H1 (cell line): Measurements from ENCODE around the gene GNB1. TPM values are rescaled to one million over a fixed set of nuclear protein-coding genes. Genes with fewer than 3 reads are reported as not detected.

ENCODE experiments used
- CTCF ChIA-PET: fragments of 300-600 bp; sonication (Branson Sonifier 250); formaldehyde crosslinking; loops from one replicate; lab custom pipeline; 2021; ENCODE audit not compliant: partially characterized antibody; lab: Charles Lee
- POLR2A ChIA-PET: fragments of 300-600 bp; sonication (Branson Sonifier 250); formaldehyde crosslinking; loops from one replicate; lab custom pipeline; 2021; ENCODE audit warnings: inconsistent platforms; ENCODE audit not compliant: partially characterized antibody; lab: Charles Lee
- DNase-seq, 2 experiments: peaks; one replicate each; pipeline versions ENCODE4 v3.0.0 to v3.0.0-alpha.2; 2010 to 2022; ENCODE audit warnings: low spot score in 2 of 2, low read depth in 1 of 2, mixed read lengths in 1 of 2
- FAIRE-seq: peaks from 2 replicates; lab custom pipeline; 2011; peaks lifted over from hg19 to GRCh38; lab: Jason Lieb, UNC
- H2AFZ ChIP-seq: 2 replicates; pipeline ENCODE4 v1.8.1; 2012; ENCODE audit warnings: low read length, inconsistent platforms
- H2AK5ac ChIP-seq: 2 replicates; pipeline ENCODE4 v1.6.1; 2013; ENCODE audit warnings: low read depth, low read length
- H2BK120ac ChIP-seq: replicated peaks from 2 replicates; pipeline ENCODE3; 2013; ENCODE audit warnings: low read depth, low read length, inconsistent platforms
- H2BK12ac ChIP-seq: 2 replicates; pipeline ENCODE4 v1.6.1; 2013; ENCODE audit warnings: low read depth, low read length
- H2BK15ac ChIP-seq: 2 replicates; pipeline ENCODE4 v1.6.1; 2013; ENCODE audit warnings: low read length
- H2BK20ac ChIP-seq: 2 replicates; pipeline ENCODE4 v1.6.1; 2013; ENCODE audit warnings: low read length
- H2BK5ac ChIP-seq: 2 replicates; pipeline ENCODE4 v1.6.1; 2013; ENCODE audit warnings: low read depth, low read length
- H3K14ac ChIP-seq: 2 replicates; pipeline ENCODE4 v1.6.1; 2013; ENCODE audit warnings: inconsistent platforms; ENCODE audit not compliant: insufficient read length
- H3K18ac ChIP-seq: 2 replicates; pipeline ENCODE4 v1.6.1; 2013; ENCODE audit warnings: low read length; ENCODE audit errors: extremely low read depth
- H3K23ac ChIP-seq: 2 replicates; pipeline ENCODE4 v1.6.1; 2013; ENCODE audit warnings: inconsistent platforms; ENCODE audit not compliant: insufficient read length
- H3K23me2 ChIP-seq: 2 replicates; pipeline ENCODE4 v1.6.1; 2013; ENCODE audit warnings: low read depth, low read length
- H3K27ac ChIP-seq: 2 replicates; pipeline ENCODE4 v1.6.1; 2011; ENCODE audit warnings: low read depth, low read length, inconsistent platforms
- H3K27me3 ChIP-seq, 4 experiments: replicated peaks in 1 of 4; 1 replicate in 1 of 4; 2 replicates in 3 of 4; pipeline versions ENCODE4 v1.6.1 to v1.8.1; 2011 to 2013; ENCODE audit warnings: low read length in 3 of 4, mild to moderate bottlenecking in 3 of 4, inconsistent platforms in 2 of 4, mixed read lengths in 2 of 4, moderate library complexity in 1 of 4; ENCODE audit not compliant: control insufficient read depth in 3 of 4, insufficient read depth in 3 of 4; ENCODE audit errors: extremely low read depth in 1 of 4
- H3K36me3 ChIP-seq, 4 experiments: 2 replicates each; pipeline versions ENCODE4 v1.6.1 to v1.8.1; 2011 to 2013; ENCODE audit warnings: mild to moderate bottlenecking in 4 of 4, low read length in 3 of 4, moderate library complexity in 2 of 4, control low read depth in 1 of 4, inconsistent platforms in 1 of 4; ENCODE audit not compliant: insufficient read depth in 4 of 4, control insufficient read depth in 2 of 4
- H3K4ac ChIP-seq: replicated peaks from 2 replicates; pipeline ENCODE3; 2013; ENCODE audit warnings: low read length, low read depth, mixed read lengths, inconsistent platforms; ENCODE audit not compliant: insufficient read length
- H3K4me1 ChIP-seq, 4 experiments: replicated peaks in 1 of 4; 1 replicate in 1 of 4; 2 replicates in 3 of 4; pipeline versions ENCODE4 v1.6.1 to v1.8.1; 2011 to 2013; ENCODE audit warnings: low read length in 3 of 4, inconsistent platforms in 2 of 4, mixed read lengths in 1 of 4; ENCODE audit not compliant: insufficient read depth in 4 of 4, control insufficient read depth in 3 of 4
- H3K4me2 ChIP-seq, 2 experiments: 2 replicates each; pipeline versions ENCODE4 v1.6.1 to v1.8.1; 2011 to 2013; ENCODE audit warnings: low read depth in 2 of 2, low read length in 2 of 2, control low read depth in 1 of 2, inconsistent platforms in 1 of 2, mild to moderate bottlenecking in 1 of 2; ENCODE audit not compliant: insufficient read depth in 1 of 2
- H3K4me3 ChIP-seq, 4 experiments: fragments of 200-600, 300-600 bp in 1 of 4; sonication (generic), shearing (Covaris generic), sonication (Bioruptor Twin) in 1 of 4; 2 replicates each; pipeline versions ENCODE4 v1.5.1 to v1.8.1; 2011 to 2016; ENCODE audit warnings: low read length in 4 of 4, low read depth in 3 of 4, control low read depth in 2 of 4, inconsistent platforms in 2 of 4, mild to moderate bottlenecking in 2 of 4, mixed read lengths in 1 of 4, moderate library complexity in 1 of 4; ENCODE audit not compliant: insufficient read depth in 2 of 4; ENCODE audit errors: extremely low read depth in 1 of 4
- H3K56ac ChIP-seq: replicated peaks from 2 replicates; pipeline ENCODE3; 2013; ENCODE audit warnings: low read depth, mild to moderate bottlenecking, mixed read lengths, low read length, inconsistent platforms; ENCODE audit not compliant: insufficient read length
- H3K79me1 ChIP-seq: 2 replicates; pipeline ENCODE4 v1.6.1; 2013; ENCODE audit warnings: low read depth, low read length, control low read depth
- H3K79me2 ChIP-seq, 2 experiments: 2 replicates each; pipeline versions ENCODE4 v1.6.1 to v1.8.1; 2012 to 2013; ENCODE audit warnings: low read length in 2 of 2, mild to moderate bottlenecking in 2 of 2, inconsistent platforms in 1 of 2; ENCODE audit not compliant: insufficient read depth in 2 of 2, control insufficient read depth in 1 of 2
- H3K9ac ChIP-seq, 4 experiments: replicated peaks in 1 of 4; 1 replicate in 1 of 4; 2 replicates in 3 of 4; pipeline versions ENCODE4 v1.6.1 to v1.8.1; 2011 to 2013; ENCODE audit warnings: low read depth in 3 of 4, low read length in 3 of 4, control low read depth in 2 of 4, mild to moderate bottlenecking in 2 of 4, moderate library complexity in 2 of 4, inconsistent platforms in 1 of 4; ENCODE audit errors: extremely low read depth in 1 of 4
- H3K9me3 ChIP-seq, 2 experiments: 2 replicates each; pipeline versions ENCODE4 v1.6.1 to v1.8.1; 2012 to 2013; ENCODE audit warnings: mild to moderate bottlenecking in 2 of 2, moderate library complexity in 2 of 2, control low read depth in 1 of 2, inconsistent platforms in 1 of 2, low read depth in 1 of 2, low read length in 1 of 2, mixed read lengths in 1 of 2; ENCODE audit not compliant: insufficient read depth in 2 of 2
- H4K20me1 ChIP-seq, 2 experiments: replicated peaks in 1 of 2; 2 replicates each; pipeline versions ENCODE3 to v1.8.1; 2011 to 2013; ENCODE audit warnings: inconsistent platforms in 2 of 2, low read length in 2 of 2, mild to moderate bottlenecking in 1 of 2; ENCODE audit not compliant: insufficient read depth in 2 of 2, control insufficient read depth in 1 of 2
- H4K5ac ChIP-seq: 2 replicates; pipeline ENCODE4 v1.6.1; 2013; ENCODE audit warnings: low read length, low read depth, mixed read lengths, inconsistent platforms; ENCODE audit not compliant: insufficient read length
- H4K8ac ChIP-seq: 2 replicates; pipeline ENCODE4 v1.8.0; 2013; ENCODE audit warnings: mild to moderate bottlenecking, moderate library complexity, low read length, inconsistent platforms; ENCODE audit not compliant: insufficient read depth; ENCODE audit errors: extremely low read depth
- H4K91ac ChIP-seq: replicated peaks from 2 replicates; pipeline ENCODE3; 2013; ENCODE audit warnings: low read length, mixed read lengths, inconsistent platforms; ENCODE audit not compliant: insufficient read length
- BCL11A ChIP-seq, 2 experiments: IDR thresholded peaks; one replicate each; pipeline ENCODE4 v1.6.1; 2011; ENCODE audit warnings: low read depth in 2 of 2, low read length in 2 of 2, mild to moderate bottlenecking in 2 of 2
- CBX5 ChIP-seq: fragments of 300-800, 300-1000 bp; sonication (generic); IDR thresholded peaks from 2 replicates; pipeline ENCODE4 v1.7.1; 2016; ENCODE audit warnings: antibody characterized with exemption, low read length, low read depth
- CHD1 ChIP-seq: IDR thresholded peaks from 2 replicates; pipeline ENCODE4 v1.6.1; 2012; ENCODE audit warnings: low read depth, low read length, improper control_type of control experiment
- CREB1 ChIP-seq: IDR thresholded peaks from 2 replicates; pipeline ENCODE4 v1.6.1; 2012; ENCODE audit warnings: inconsistent platforms
- CTBP2 ChIP-seq: IDR thresholded peaks from 2 replicates; pipeline ENCODE4 v1.7.0; 2011; ENCODE audit warnings: borderline replicate concordance, mild to moderate bottlenecking, moderate library complexity, mixed read lengths, low read length; ENCODE audit not compliant: insufficient read depth, insufficient read length
- GTF2F1 ChIP-seq: IDR thresholded peaks from 2 replicates; pipeline ENCODE4 v1.6.1; 2012; ENCODE audit warnings: low read depth, low read length, improper control_type of control experiment, borderline replicate concordance
- RAD21 ChIP-seq, 2 experiments: IDR thresholded peaks in 1 of 2; conservative IDR thresholded peaks in 1 of 2; 2 replicates each; pipeline ENCODE4 v1.6.1; 2011; ENCODE audit warnings: low read depth in 2 of 2, low read length in 2 of 2, improper control_type of control experiment in 1 of 2, inconsistent platforms in 1 of 2, mild to moderate bottlenecking in 1 of 2, moderate library complexity in 1 of 2
- RBBP5 ChIP-seq: IDR thresholded peaks from 2 replicates; pipeline ENCODE4 v1.7.1; 2012; ENCODE audit warnings: low read depth, mild to moderate bottlenecking, inconsistent platforms, low read length, moderate library complexity, borderline replicate concordance
- SIN3A ChIP-seq, 2 experiments: IDR thresholded peaks in 1 of 2; conservative IDR thresholded peaks in 1 of 2; 2 replicates each; pipeline ENCODE4 v1.6.1; 2011 to 2012; ENCODE audit warnings: low read length in 2 of 2, improper control_type of control experiment in 1 of 2, low read depth in 1 of 2, mild to moderate bottlenecking in 1 of 2
- SRF ChIP-seq: IDR thresholded peaks from 2 replicates; pipeline ENCODE4 v1.6.1; 2011; ENCODE audit warnings: mild to moderate bottlenecking, low read depth, low read length, moderate library complexity
- TAF1 ChIP-seq: IDR thresholded peaks from 2 replicates; pipeline ENCODE4 v1.6.1; 2011; ENCODE audit warnings: mild to moderate bottlenecking, low read depth, low read length
- TBP ChIP-seq: IDR thresholded peaks from 2 replicates; pipeline ENCODE4 v1.6.1; 2011; ENCODE audit warnings: low read depth, low read length, improper control_type of control experiment
- WGBS, 2 experiments: shearing (Covaris generic) in 1 of 2; methylation state at CpG; one replicate each; pipeline versions ENCODE4 v1.1.6 to v1.1.7; 2013 to 2015; ENCODE audit warnings: low lambda C conversion rate in 2 of 2, mixed read lengths in 2 of 2, inconsistent platforms in 1 of 2, low coverage in 1 of 2, missing lambda C conversion rate in 1 of 2; ENCODE audit not compliant: insufficient replicate concordance in 2 of 2, insufficient coverage in 1 of 2, insufficient read length in 1 of 2; ENCODE audit errors: extremely low coverage in 1 of 2, missing lambda C conversion rate in 1 of 2; 5-methylcytosine and 5-hydroxymethylcytosine counted together
- polyA plus RNA-seq, 7 experiments: library from polyadenylated mRNA; depleted of rRNA in 3 of 7; stranded (reverse) in 5 of 7; unstranded in 2 of 7; fragments of >200 nt in 5 of 7; fragments of 200-250 nt in 2 of 7; gene quantifications; 1 replicate in 5 of 7; 2 replicates in 1 of 7; 4 replicates in 1 of 7; pipeline versions ENCODE4 v1.2.1 to v1.2.3, GENCODE V29; 2011 to 2013; ENCODE audit warnings: missing spikeins in 2 of 7, mixed read lengths in 2 of 7
- total RNA-seq: library from RNA; stranded (reverse); fragmentation: NEBNext Ultra II Directional; extraction: Animal tissue kit (Norgen Biotek cat#: 25700); gene quantifications from 2 replicates; pipeline ENCODE4 v1.2.1, GENCODE V29; 2021

GNB1 gene
- total and polyA plus RNA-seq, 2 of the 8 experiments (the other 6 are each of a cell fraction or from before 2014, with no cell fraction given), result 343 to 382 TPM

DNA sequence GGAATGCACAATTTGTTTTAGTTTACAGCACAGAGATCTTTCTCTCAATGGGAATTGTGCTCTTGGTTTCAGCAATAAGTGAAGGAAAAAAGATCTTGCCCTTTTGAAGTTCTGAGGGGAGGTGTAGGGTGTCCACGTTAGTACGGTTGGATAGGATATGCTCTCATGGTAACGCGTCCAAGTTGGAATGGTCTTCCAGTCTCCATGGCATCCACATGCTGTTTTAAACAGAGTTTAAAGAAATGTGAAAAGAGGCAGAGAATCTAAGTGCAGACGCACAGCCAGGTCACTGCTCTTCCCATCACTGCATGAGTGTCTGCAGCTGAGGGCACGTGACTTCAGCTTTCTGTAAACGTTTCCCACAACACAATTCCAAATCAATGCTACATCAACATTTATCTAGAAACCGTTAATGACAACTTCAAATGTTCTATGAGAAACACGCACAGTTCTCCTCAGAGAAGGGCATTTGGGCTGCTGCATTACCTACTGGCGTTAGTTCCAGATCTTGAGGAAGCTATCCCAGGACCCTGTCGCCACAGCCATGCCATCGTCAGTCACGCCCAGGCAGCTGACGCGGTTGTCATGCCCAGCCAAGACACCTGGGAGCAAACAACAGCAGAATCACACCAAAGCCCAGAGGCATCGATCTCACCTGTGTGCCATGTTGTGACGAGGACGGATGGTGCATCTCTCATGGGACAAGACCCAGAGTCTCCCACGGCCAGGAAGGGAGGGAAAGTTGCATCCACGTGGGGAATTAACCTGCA, 103.9 kb downstream of the GNB1 start:
- Histone ChIP-seq H3K14ac (no peak overlapping the region), H2BK15ac (no peak overlapping the region), H3K79me1 (peaks cover 8% of the 10 kb centered on the region), H3K4me2 (no peak overlapping the region), H3K9ac (no peak overlapping the region; a peak in 1 of 7 replicates), H3K4me3 (no peak overlapping the region), H3K27me3 (no peaks in the 10 kb centered on the region), H3K27ac (no peak overlapping the region), H4K5ac (no peak overlapping the region), H2AFZ (no peak overlapping the region), H2BK20ac (no peak overlapping the region), H3K23ac (no peak overlapping the region), H3K9me3 (no peaks in the 10 kb centered on the region), H3K36me3 (peaks cover 45 to 64% (median 51%) of the 10 kb centered on the region in 4 experiments), H2AK5ac (no peak overlapping the region), H3K79me2 (no peaks in the 10 kb centered on the region), H2BK5ac (no peak overlapping the region), H4K20me1 (peaks cover 11 to 21% of the 10 kb centered on the region in 2 experiments), H3K23me2 (no peaks in the 10 kb centered on the region; the same call in 1 of the 2 replicates), H3K4ac (no peak overlapping the region), H4K8ac (no peak overlapping the region), H3K4me1 (peaks cover 0 to 15% (median 11%) of the 10 kb centered on the region in 4 experiments; a peak in 6 of 7 replicates), H3K18ac (no peak overlapping the region), H4K91ac (no peak overlapping the region), H2BK12ac (no peak overlapping the region), H2BK120ac (no peak overlapping the region), H3K56ac (no peak overlapping the region)
- 96% methylated on average over 20 of the region's 20 CpGs; no CpG with 5 or more reads in 1 of the 2 experiments for WGBS, 2 experiments
- ChIA-PET POLR2A (interaction anchor here (0.9 kb wide), 1 partner anchor 10 kb away, joined by 3 read pairs; no protein-coding TSS in a partner anchor), CTCF (interaction anchor here (0.8 to 3.1 kb wide), 3 partner anchors 7 to 13 kb away, joined by 3 to 21 read pairs (median 6); no protein-coding TSS in a partner anchor)
- no peak for DNase-seq
- FAIRE-seq, result no peak
- no peak for TF ChIP-seq CREB1
- no peak for TF ChIP-seq CTBP2
- TF ChIP-seq RBBP5, result no peak
- TF ChIP-seq CHD1, result no peak
- TF ChIP-seq RAD21 (IDR thresholded peaks at IDR 0.05 in 1 of 2, conservative IDR thresholded peaks at IDR 0.05 in 1 of 2; ENCODE audit: low read depth in 2 of 2, low read length in 2 of 2), result no peak
- TF ChIP-seq TAF1, result no peak
- no peak for TF ChIP-seq SRF
- TF ChIP-seq TBP, result no peak
- TF ChIP-seq BCL11A (IDR thresholded peaks at IDR 0.05; ENCODE audit: low read depth in 2 of 2, low read length in 2 of 2), result no peak
- TF ChIP-seq GTF2F1, result no peak
- TF ChIP-seq SIN3A (conservative IDR thresholded peaks at IDR 0.05 in 1 of 2, IDR thresholded peaks at IDR 0.05 in 1 of 2; ENCODE audit: low read depth in 1 of 2, low read length in 2 of 2), result no peak
- no peak for TF ChIP-seq CBX5
